ENCODE data around the gene SLC52A3.

The SLC52A3 gene

DNA sequence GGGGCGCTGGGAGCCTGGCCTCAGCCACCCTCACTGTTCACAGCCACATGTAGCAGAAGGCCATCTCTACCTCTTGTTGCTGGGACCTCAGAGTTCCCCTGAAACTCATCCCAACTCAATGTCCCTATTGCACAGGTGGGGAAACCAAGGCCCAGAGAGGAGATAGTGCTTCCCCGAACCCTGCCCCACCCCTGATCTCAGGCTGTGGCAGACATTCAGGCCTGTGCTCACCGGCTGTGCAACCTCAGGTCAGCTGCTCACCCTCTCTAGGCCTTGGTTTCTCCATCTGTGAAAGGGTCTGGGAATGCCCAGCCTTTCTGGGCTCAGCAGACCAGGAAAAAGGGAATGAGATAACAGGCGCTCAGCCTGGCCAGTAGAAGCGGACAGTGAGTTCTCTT lies 6.4 kb upstream of the SLC52A3 start:
- H3K27ac ChIP-seq: no peak overlapping the region
- TF ChIP-seq CTCF (conservative IDR thresholded peaks at IDR 0.05): no peak
- TF ChIP-seq ZFX (IDR thresholded peaks at IDR 0.05): no peak

DNA sequence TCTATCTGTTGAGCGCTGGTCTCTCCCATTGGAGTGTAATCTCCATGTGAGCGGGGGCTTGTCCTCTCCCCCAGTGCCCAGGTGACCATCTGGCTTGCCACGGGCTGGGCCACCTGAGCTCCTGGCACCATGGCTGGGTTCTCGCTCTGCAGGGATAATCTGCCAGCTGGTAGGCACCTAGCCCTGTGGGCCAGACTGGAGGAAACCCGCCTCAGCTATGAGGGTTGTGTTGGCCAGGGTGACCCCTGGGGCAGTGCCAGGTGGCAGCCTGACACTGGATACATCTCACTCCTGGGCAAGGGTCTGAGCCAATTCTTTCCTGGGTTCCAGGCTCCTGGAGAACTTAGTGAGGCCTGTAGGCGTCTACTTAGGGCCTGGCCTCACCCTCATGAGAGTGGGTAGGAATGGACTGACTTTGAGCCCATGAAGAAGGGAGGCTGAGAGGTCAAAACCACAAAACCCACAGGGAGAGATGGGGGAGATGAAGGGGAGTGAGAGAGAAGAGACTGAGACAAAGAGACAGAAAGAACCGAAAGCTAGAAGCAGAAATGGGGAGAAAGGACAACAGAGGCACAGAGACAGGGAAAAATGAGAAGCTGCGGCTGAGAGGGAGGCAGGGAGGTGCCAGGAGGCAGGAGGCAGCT lies 5.8 kb upstream of the SLC52A3 start:
- TF ChIP-seq CTCF (conservative IDR thresholded peaks at IDR 0.05) (no peak), ZFX (IDR thresholded peaks at IDR 0.05) (no peak)
- H3K27ac ChIP-seq: no peak overlapping the region

- no peak overlapping the region for H3K27ac ChIP-seq
- TF ChIP-seq CTCF (conservative IDR thresholded peaks at IDR 0.05): no peak
- no peak for TF ChIP-seq ZFX (IDR thresholded peaks at IDR 0.05)
These were observed 4.5 kb upstream of the SLC52A3 start for GRCh38 chr20:772806-773205.

DNA sequence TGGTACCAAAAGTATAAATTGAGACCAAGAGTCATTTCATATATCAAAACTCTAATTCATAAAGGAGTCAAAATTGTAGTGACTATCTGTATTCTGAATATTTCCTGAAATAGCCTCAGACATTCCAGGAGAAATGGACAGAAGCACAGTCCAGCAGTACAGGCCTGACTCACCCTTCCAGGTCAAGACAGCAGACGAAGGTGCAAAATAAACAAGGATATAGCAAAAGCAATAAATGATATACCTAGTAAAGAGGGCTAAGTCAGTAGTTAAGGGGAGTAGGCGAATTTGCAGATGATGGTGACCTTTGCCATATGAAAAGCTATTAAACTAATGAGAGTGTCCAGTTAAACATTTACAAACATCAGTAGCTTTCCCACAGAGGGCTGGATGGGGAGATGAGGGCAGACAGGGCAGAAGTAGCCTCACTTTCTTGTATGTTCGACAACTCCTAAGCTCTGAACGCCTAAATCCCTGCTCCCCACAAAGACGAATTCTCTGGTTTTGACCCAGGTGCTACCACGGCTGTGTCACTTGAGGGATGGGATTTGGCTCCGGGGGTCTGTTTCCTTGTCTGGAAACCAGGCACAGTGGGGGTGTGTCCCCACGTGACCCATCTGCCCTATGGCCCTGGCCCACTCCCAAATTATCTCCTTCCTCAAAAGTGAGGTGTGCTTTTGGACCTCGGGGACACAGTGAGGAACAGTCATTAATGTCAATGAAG lies 3.6 kb upstream of the SLC52A3 start:
- TF ChIP-seq ZFX (IDR thresholded peaks at IDR 0.05) (no peak), CTCF (conservative IDR thresholded peaks at IDR 0.05) (no peak)
- no peak overlapping the region for H3K27ac ChIP-seq

- H3K27ac ChIP-seq: no peak overlapping the region
- TF ChIP-seq ZFX (IDR thresholded peaks at IDR 0.05) (no peak), CTCF (conservative IDR thresholded peaks at IDR 0.05) (no peak)
These were observed 2.4 kb upstream of the SLC52A3 start for GRCh38 chr20:770691-771090.

GRCh38 chr20:766906-767305 lies 1.4 kb downstream of the SLC52A3 start:
- TF ChIP-seq CTCF (conservative IDR thresholded peaks at IDR 0.05): no peak
- no peak for TF ChIP-seq ZFX (IDR thresholded peaks at IDR 0.05)
- no peak overlapping the region for H3K27ac ChIP-seq

- no peak for TF ChIP-seq CTCF (conservative IDR thresholded peaks at IDR 0.05)
- TF ChIP-seq ZFX (IDR thresholded peaks at IDR 0.05): no peak
- no peak overlapping the region for H3K27ac ChIP-seq
These were observed 4.0 kb downstream of the SLC52A3 start for GRCh38 chr20:764255-764654.
